ENCODE results near the gene MTSS2. TPM values are rescaled to one million over a fixed set of nuclear protein-coding genes. Genes with fewer than 3 reads are reported as not detected.

MTSS2 gene
- total and polyA plus RNA-seq, 12 donors = 11.6 to 145 (median 73.9) TPM

DNA sequence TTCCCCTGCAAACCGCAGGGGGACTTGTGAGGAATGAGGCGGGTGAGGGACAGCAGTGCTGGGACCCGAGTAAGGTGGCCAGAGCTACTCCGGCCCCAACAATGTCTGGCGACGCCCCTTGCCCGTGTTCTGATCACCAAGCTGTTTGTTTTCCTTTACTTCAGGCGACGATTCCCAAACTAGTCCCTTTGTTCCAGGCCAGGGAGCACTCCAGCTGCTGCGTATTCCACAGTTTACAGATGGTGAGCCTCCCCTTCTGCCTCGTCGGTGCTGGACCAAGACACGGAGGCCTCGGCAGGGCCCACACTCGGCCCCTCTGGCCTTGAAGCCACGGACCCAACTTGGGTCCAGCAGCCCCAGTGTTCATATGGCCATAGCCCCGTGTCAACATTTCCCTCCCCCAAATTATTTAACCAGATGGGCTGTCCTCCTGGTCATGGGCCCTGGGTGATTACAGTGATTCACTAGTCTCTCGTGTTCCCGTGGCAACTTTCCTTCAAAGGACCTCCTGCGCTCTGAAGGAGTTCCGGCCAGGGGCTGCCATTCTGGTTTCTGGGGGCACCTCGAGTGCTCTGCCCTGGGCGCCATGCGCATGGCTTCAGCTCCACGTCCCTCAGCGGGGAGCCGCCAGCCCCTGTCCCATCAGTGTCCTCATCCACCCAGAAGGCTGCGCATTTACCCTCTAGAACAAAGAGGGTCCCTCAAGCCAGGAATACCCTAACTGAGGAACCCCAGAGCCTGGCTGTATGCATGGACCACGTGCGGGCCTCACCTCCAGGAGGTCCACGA, 24.8 kb upstream of the MTSS2 start:
- DNase-seq = no peak
- Histone ChIP-seq H3K4me3 (no peak overlapping the region), H3K27ac (peak overlapping the region in 1 of 5 donors; percentile 75), H3K9me3 (replicated peaks in 1 of 3) (no peaks in the 10 kb centered on the region), H3K4me1 (replicated peaks in 1 of 2) (peaks cover 18 to 38% of the 10 kb centered on the region in 2 donors), H3K27me3 (no peaks in the 10 kb centered on the region), H3K36me3 (replicated peaks in 1 of 2) (no peaks in the 10 kb centered on the region)
- 94 to 96% (median 95%) methylated on average over 20 to 31 of the region's 31 CpGs for WGBS, 4 donors
- TF ChIP-seq, protein P1, sequence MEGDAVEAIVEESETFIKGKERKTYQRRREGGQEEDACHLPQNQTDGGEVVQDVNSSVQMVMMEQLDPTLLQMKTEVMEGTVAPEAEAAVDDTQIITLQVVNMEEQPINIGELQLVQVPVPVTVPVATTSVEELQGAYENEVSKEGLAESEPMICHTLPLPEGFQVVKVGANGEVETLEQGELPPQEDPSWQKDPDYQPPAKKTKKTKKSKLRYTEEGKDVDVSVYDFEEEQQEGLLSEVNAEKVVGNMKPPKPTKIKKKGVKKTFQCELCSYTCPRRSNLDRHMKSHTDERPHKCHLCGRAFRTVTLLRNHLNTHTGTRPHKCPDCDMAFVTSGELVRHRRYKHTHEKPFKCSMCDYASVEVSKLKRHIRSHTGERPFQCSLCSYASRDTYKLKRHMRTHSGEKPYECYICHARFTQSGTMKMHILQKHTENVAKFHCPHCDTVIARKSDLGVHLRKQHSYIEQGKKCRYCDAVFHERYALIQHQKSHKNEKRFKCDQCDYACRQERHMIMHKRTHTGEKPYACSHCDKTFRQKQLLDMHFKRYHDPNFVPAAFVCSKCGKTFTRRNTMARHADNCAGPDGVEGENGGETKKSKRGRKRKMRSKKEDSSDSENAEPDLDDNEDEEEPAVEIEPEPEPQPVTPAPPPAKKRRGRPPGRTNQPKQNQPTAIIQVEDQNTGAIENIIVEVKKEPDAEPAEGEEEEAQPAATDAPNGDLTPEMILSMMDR (IDR thresholded peaks at IDR 0.05) = no peak
- TF ChIP-seq POLR2A (IDR thresholded peaks at IDR 0.05) = no peak
- intact Hi-C loops (cut with DNase I) = no loop called here

- Histone ChIP-seq H3K27me3 (no peaks in the 10 kb centered on the region), H3K9me3 (replicated peaks in 1 of 3) (no peaks in the 10 kb centered on the region), H3K4me1 (replicated peaks in 1 of 2) (peaks cover 12 to 31% of the 10 kb centered on the region in 2 donors), H3K36me3 (replicated peaks in 1 of 2) (no peaks in the 10 kb centered on the region), H3K4me3 (no peak overlapping the region), H3K27ac (peak overlapping the region in 2 of 5 donors; percentile 26 to 75)
- intact Hi-C loops (cut with DNase I) = no loop called here
- 41 to 75% (median 54%) methylated on average over 4 to 7 of the region's 7 CpGs; no CpG with 5 or more reads in 1 of the 4 donors for WGBS, 4 donors
- TF ChIP-seq, protein P1 (IDR thresholded peaks at IDR 0.05) = no peak
- no peak for TF ChIP-seq POLR2A (IDR thresholded peaks at IDR 0.05)
- no peak for DNase-seq
Measured at GRCh38 chr16:70709942-70710341, 24.1 kb upstream of the MTSS2 start.

GRCh38 chr16:70709457-70709856, 23.6 kb upstream of the MTSS2 start:
- no peaks in the 10 kb centered on the region for H3K36me3 ChIP-seq (replicated peaks in 1 of 2)
- H3K4me3 ChIP-seq = no peak overlapping the region
- no peaks in the 10 kb centered on the region for H3K27me3 ChIP-seq
- peaks cover 7 to 26% of the 10 kb centered on the region in 2 donors for H3K4me1 ChIP-seq (replicated peaks in 1 of 2)
- intact Hi-C loops (cut with DNase I) = no loop called here
- DNase-seq = no peak
- TF ChIP-seq, protein P1 (IDR thresholded peaks at IDR 0.05) = no peak
- no peak for TF ChIP-seq POLR2A (IDR thresholded peaks at IDR 0.05)
- 86 to 100% (median 89%) methylated on average over 1 to 5 of the region's 5 CpGs for WGBS, 4 donors
- H3K9me3 ChIP-seq (replicated peaks in 1 of 3) = no peaks in the 10 kb centered on the region
- peak overlapping the region in 2 of 5 donors; percentile 26 to 75 for H3K27ac ChIP-seq

DNA sequence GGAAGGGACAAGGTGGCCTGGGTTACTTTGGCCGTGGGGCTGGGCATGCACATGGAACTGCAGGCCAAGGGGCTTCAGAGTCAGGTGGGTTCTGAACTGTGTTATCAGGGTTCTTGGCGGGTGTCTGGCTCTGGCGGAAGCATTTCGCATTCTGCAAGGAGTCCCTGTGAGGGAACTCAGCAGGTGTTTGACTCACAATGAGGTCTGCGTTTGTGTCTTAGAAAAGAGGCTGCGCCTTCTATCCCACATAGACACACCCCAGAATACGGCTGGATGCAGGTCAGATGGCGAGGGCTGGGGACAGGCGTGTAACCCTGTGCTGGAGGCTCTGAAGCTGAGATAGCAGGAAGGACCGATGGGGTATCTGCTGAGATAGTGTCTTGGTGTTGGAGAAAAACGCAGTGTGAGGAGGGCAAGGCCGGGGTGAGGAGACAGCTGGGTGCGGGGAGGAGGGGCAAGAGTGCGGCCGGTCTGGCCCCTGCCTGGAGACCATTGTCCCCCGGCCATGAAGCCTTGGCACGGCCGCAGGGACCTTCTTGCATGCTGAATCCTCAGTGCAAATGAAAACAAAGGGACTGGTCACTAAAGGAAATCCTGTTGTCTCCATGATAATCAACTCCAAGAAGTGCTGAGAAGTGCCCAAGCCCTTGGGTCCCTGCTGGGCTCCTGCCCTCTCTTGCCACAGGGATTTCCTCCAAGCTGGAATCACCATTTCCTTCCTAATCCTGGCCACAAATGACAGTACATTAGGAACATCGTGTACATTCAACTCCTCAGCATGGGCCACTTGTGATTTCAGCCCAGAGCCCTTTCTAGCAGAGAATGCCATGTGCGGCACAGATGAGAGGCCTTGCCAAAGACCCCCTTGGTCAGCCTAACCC, 22.8 kb upstream of the MTSS2 start:
- no peaks in the 10 kb centered on the region for H3K36me3 ChIP-seq (replicated peaks in 1 of 2)
- no peak for DNase-seq
- H3K27me3 ChIP-seq = no peaks in the 10 kb centered on the region
- intact Hi-C loops (cut with DNase I) = no loop called here
- H3K27ac ChIP-seq = peak overlapping the region in 1 of 5 donors; percentile 75
- 72 to 91% (median 81%) methylated on average over 13 to 20 of the region's 20 CpGs for WGBS, 4 donors
- H3K4me1 ChIP-seq (replicated peaks in 1 of 2) = peaks cover 5 to 27% of the 10 kb centered on the region in 2 donors
- no peak overlapping the region for H3K4me3 ChIP-seq
- TF ChIP-seq, protein P1 (IDR thresholded peaks at IDR 0.05) = no peak
- TF ChIP-seq POLR2A (IDR thresholded peaks at IDR 0.05) = no peak
- no peaks in the 10 kb centered on the region for H3K9me3 ChIP-seq (replicated peaks in 1 of 3)

Measured in adrenal gland (tissue), 12 donors.